ENCODE measurements around the gene CP. TPM values are rescaled to one million over a fixed set of nuclear protein-coding genes. Genes with fewer than 3 reads are reported as not detected.

Gene CP
- total and polyA plus RNA-seq, 12 donors: 1.3 to 22.7 (median 3.5) TPM

- ATAC-seq (no peak), DNase-seq (no peak)
- H3K27me3 ChIP-seq: peaks cover 0 to 4% (median 0%) of the 10 kb centered on the region in 7 donors
- 75 to 86% methylated on average over 1 of the region's 1 CpG for WGBS, 2 donors
- peaks cover 0 to 10% (median 0%) of the 10 kb centered on the region in 9 donors for H3K4me1 ChIP-seq
- intact Hi-C loops (cut with DNase I): no loop called here
- H3K36me3 ChIP-seq: no peaks in the 10 kb centered on the region
- H3K9me3 ChIP-seq: no peaks in the 10 kb centered on the region
- H3K4me3 ChIP-seq: no peak overlapping the region
- no peak for TF ChIP-seq CTCF (IDR thresholded peaks at IDR 0.05)
- H3K27ac ChIP-seq: no peak overlapping the region
Observed at GRCh38 chr3:149195221-149195620, 26.4 kb downstream of the CP start.

- no peak overlapping the region for H3K4me3 ChIP-seq
- DNase-seq: no peak
- no peaks in the 10 kb centered on the region for H3K36me3 ChIP-seq
- 49 to 54% methylated on average over 2 of the region's 2 CpGs for WGBS, 2 donors
- H3K27me3 ChIP-seq: no peaks in the 10 kb centered on the region
- peak in 6 of 8 donors; percentile 28 to 53 (median 47) for ATAC-seq
- intact Hi-C loops (cut with DNase I): no loop called here
- H3K9me3 ChIP-seq: no peaks in the 10 kb centered on the region
- no peak for TF ChIP-seq CTCF (IDR thresholded peaks at IDR 0.05)
- peaks cover 0 to 2% (median 0%) of the 10 kb centered on the region in 9 donors for H3K4me1 ChIP-seq
- peak overlapping the region in 1 of 10 donors; percentile 10 for H3K27ac ChIP-seq
Observed at GRCh38 chr3:149188494-149188893, 33.1 kb downstream of the CP start.

- H3K27me3 ChIP-seq: no peaks in the 10 kb centered on the region
- TF ChIP-seq CTCF (IDR thresholded peaks at IDR 0.05): no peak
- intact Hi-C loops (cut with DNase I): no loop called here
- no peak for ATAC-seq
- 93 to 94% methylated on average over 3 of the region's 3 CpGs for WGBS, 2 donors
- H3K4me3 ChIP-seq: no peak overlapping the region
- H3K36me3 ChIP-seq: no peaks in the 10 kb centered on the region
- no peak for DNase-seq
- H3K4me1 ChIP-seq: peaks cover 0 to 2% (median 0%) of the 10 kb centered on the region in 9 donors
- no peaks in the 10 kb centered on the region for H3K9me3 ChIP-seq
- H3K27ac ChIP-seq: no peak overlapping the region
Observed at GRCh38 chr3:149186721-149187120, 34.9 kb downstream of the CP start.

- WGBS, 2 donors: 94 to 99% methylated on average over 2 of the region's 2 CpGs
- no peak for ATAC-seq
- Histone ChIP-seq H3K4me3 (no peak overlapping the region), H3K36me3 (no peaks in the 10 kb centered on the region), H3K27ac (no peak overlapping the region), H3K9me3 (no peaks in the 10 kb centered on the region), H3K27me3 (no peaks in the 10 kb centered on the region), H3K4me1 (peaks cover 0 to under 1% (median 0%) of the 10 kb centered on the region in 9 donors)
- no peak for DNase-seq
- intact Hi-C loops (cut with DNase I): no loop called here
- TF ChIP-seq CTCF (IDR thresholded peaks at IDR 0.05): no peak
Observed at GRCh38 chr3:149186219-149186618, 35.4 kb downstream of the CP start.
